Measurements from ENCODE around the gene ATP8B3.

- TF ChIP-seq EZH2 (IDR thresholded peaks at IDR 0.05; ENCODE audit: low read length) (no peak), CTCF (optimal IDR thresholded peaks at IDR 0.05 in 1 of 3, IDR thresholded peaks at IDR 0.05 in 1 of 3, conservative IDR thresholded peaks at IDR 0.05 in 1 of 3; ENCODE audit: extremely low read depth in 1 of 3, insufficient read depth in 2 of 3, low read length in 3 of 3) (no peak)
Measured at GRCh38 chr19:1814833-1815604, 2.9 kb upstream of the ATP8B3 start.
